ENCODE measurements around the gene RASA1.
A peak's percentile ranks its signal among the peaks of the same experiment; 100 is the strongest.
"Not testable (repeated sequence)": the region's sequence is repeated elsewhere in the genome, so short reads cannot be mapped to it uniquely, and the experiment has no call there.

The RASA1 gene

GRCh38 chr5:87267574-87268125 is at the start of gene RASA1:
RASA1 (plus strand) TSS chr5:87267883; CDS start chr5:87268452, 569 bp downstream.
- DNase-seq = peak; percentile 77

- DNase-seq = no peak
These were observed 37.9 kb upstream of the RASA1 start for GRCh38 chr5:87229780-87230179.

GRCh38 chr5:87231037-87231808 is 36.5 kb upstream of the RASA1 start:
- DNase-seq = no peak

GRCh38 chr5:87233143-87233542 is 34.5 kb upstream of the RASA1 start:
- no peak for DNase-seq

GRCh38 chr5:87241555-87241954 is 26.1 kb upstream of the RASA1 start:
- DNase-seq = no peak

GRCh38 chr5:87242242-87242641 is 25.4 kb upstream of the RASA1 start:
- DNase-seq = no peak

- peak; percentile 6 for DNase-seq
These were observed 24.4 kb upstream of the RASA1 start for GRCh38 chr5:87243161-87243844.

GRCh38 chr5:87245451-87245850 is 22.2 kb upstream of the RASA1 start:
- no peak for DNase-seq

GRCh38 chr5:87246061-87246460 is 21.6 kb upstream of the RASA1 start:
- no peak for DNase-seq

- DNase-seq = no peak
These were observed 15.4 kb upstream of the RASA1 start for GRCh38 chr5:87252283-87252605.

- DNase-seq = no peak
These were observed 13.6 kb upstream of the RASA1 start for GRCh38 chr5:87254035-87254434.

GRCh38 chr5:87258507-87258906 is 9.2 kb upstream of the RASA1 start:
- no peak for DNase-seq

GRCh38 chr5:87260604-87261192 is 7.0 kb upstream of the RASA1 start:
- no peak for DNase-seq

GRCh38 chr5:87263498-87263897 is 4.2 kb upstream of the RASA1 start:
- DNase-seq = no peak

- DNase-seq = no peak
These were observed 639 bp upstream of the RASA1 start for GRCh38 chr5:87266914-87267573.

- DNase-seq = peak; percentile 64
These were observed 665 bp downstream of the RASA1 start for GRCh38 chr5:87268126-87268969.

- DNase-seq = no peak
These were observed 1.3 kb downstream of the RASA1 start for GRCh38 chr5:87268970-87269377.

- DNase-seq = not testable (repeated sequence)
These were observed 3.2 kb downstream of the RASA1 start for GRCh38 chr5:87270888-87271287.

- DNase-seq = no peak
These were observed 9.0 kb downstream of the RASA1 start for GRCh38 chr5:87276655-87277054.

GRCh38 chr5:87277279-87277835 is 9.7 kb downstream of the RASA1 start:
- DNase-seq = no peak

GRCh38 chr5:87278590-87279100 is 11.0 kb downstream of the RASA1 start:
- no peak for DNase-seq

- DNase-seq = no peak
These were observed 14.6 kb downstream of the RASA1 start for GRCh38 chr5:87282269-87282668.

Data from CD4-positive, alpha-beta T cell treated with Interferon gamma for 1 hour (primary cell).